HepG2 (cell line): ENCODE data around the gene PRR19. TPM values are rescaled to one million over a fixed set of nuclear protein-coding genes. Genes with fewer than 3 reads are reported as not detected.
A peak's percentile ranks its signal among the peaks of the same experiment; 100 is the strongest.

ENCODE experiments used
- ELF3 ChIP-seq: IDR thresholded peaks from 2 replicates; pipeline ENCODE4 v1.6.1; 2016; ENCODE audit warnings: missing genetic modification reagents, missing compliant biosample characterization
- NONO ChIP-seq, 2 experiments: fragments of 450-650 bp in 1 of 2; sonication (generic) in 1 of 2; formaldehyde crosslinking in 1 of 2; IDR thresholded peaks in 1 of 2; conservative IDR thresholded peaks in 1 of 2; 2 replicates each; pipeline versions ENCODE4 v1.6.1 to v1.8.0; 2017 to 2022; ENCODE audit warnings: mild to moderate bottlenecking in 1 of 2, missing genetic modification reagents in 1 of 2, moderate library complexity in 1 of 2
- NR2C2 ChIP-seq: sonication (generic); formaldehyde crosslinking; IDR thresholded peaks from 2 replicates; pipeline ENCODE4 v1.4.0; 2020; ENCODE audit warnings: missing genetic modification reagents, mild to moderate bottlenecking, moderate library complexity, borderline replicate concordance
- NR2F1 ChIP-seq, 2 experiments: fragments of 450-650 bp in 1 of 2; formaldehyde crosslinking in 1 of 2; IDR thresholded peaks; 2 replicates each; pipeline versions ENCODE4 v1.5.0 to v1.6.1; 2016 to 2020; ENCODE audit warnings: mild to moderate bottlenecking in 1 of 2, missing compliant biosample characterization in 1 of 2, missing genetic modification reagents in 1 of 2, moderate library complexity in 1 of 2
- NR3C1 ChIP-seq: sonication (generic); formaldehyde crosslinking; IDR thresholded peaks from 2 replicates; pipeline ENCODE4 v1.4.0; 2020; ENCODE audit warnings: missing genetic modification reagents
- SNAPC2 ChIP-seq: sonication (generic); formaldehyde crosslinking; IDR thresholded peaks from 2 replicates; pipeline ENCODE4 v1.8.1; 2022; ENCODE audit warnings: mild to moderate bottlenecking, missing genetic modification reagents
- SRY ChIP-seq: sonication (generic); formaldehyde crosslinking; IDR thresholded peaks from 2 replicates; pipeline ENCODE4 v1.8.0; 2022; ENCODE audit warnings: mild to moderate bottlenecking, missing genetic modification reagents
- ZBTB7B ChIP-seq: sonication (generic); formaldehyde crosslinking; IDR thresholded peaks from 2 replicates; pipeline ENCODE4 v1.4.0; 2020; ENCODE audit warnings: missing genetic modification reagents
- ZFX ChIP-seq: sonication (generic); formaldehyde crosslinking; IDR thresholded peaks from 2 replicates; pipeline ENCODE4 v1.4.0; 2020; ENCODE audit warnings: mild to moderate bottlenecking, low read depth, missing genetic modification reagents, moderate library complexity
- ZNF143 ChIP-seq: sonication (generic); formaldehyde crosslinking; IDR thresholded peaks from 2 replicates; pipeline ENCODE4 v1.4.0; 2020; ENCODE audit warnings: missing genetic modification reagents
- ZNF230 ChIP-seq: sonication (generic); formaldehyde crosslinking; IDR thresholded peaks from 2 replicates; pipeline ENCODE4 v1.4.0; 2020; ENCODE audit warnings: mild to moderate bottlenecking, missing genetic modification reagents
- ZNF460 ChIP-seq: sonication (generic); formaldehyde crosslinking; IDR thresholded peaks from 2 replicates; pipeline ENCODE4 v1.5.1; 2020; ENCODE audit warnings: missing genetic modification reagents, mild to moderate bottlenecking, borderline replicate concordance
- ZNF546 ChIP-seq: sonication (generic); formaldehyde crosslinking; conservative IDR thresholded peaks from 2 replicates; pipeline ENCODE4 v1.8.1; 2023; ENCODE audit warnings: mild to moderate bottlenecking, missing genetic modification reagents
- ZNF670 ChIP-seq: sonication (generic); formaldehyde crosslinking; IDR thresholded peaks from 2 replicates; pipeline ENCODE4 v1.8.0; 2022; ENCODE audit warnings: mild to moderate bottlenecking, missing genetic modification reagents, borderline replicate concordance
- polyA plus RNA-seq, 8 experiments: library from polyadenylated mRNA; depleted of rRNA in 3 of 8; stranded (reverse) in 7 of 8; unstranded in 1 of 8; fragments of >200 nt; fragmentation: Illumina TruSeq in 4 of 8; extraction: Trizol in 4 of 8; gene quantifications; 2 replicates each; pipeline versions ENCODE4 v1.2.1 to v1.2.3, GENCODE V29; 2011 to 2016; ENCODE audit warnings: low read depth in 4 of 8, missing spikeins in 1 of 8, mixed read lengths in 1 of 8; ENCODE audit not compliant: insufficient read depth in 1 of 8
- total RNA-seq, 5 experiments: library from RNA; depleted of rRNA; stranded (reverse); fragments of >200 nt; fragmentation: Illumina TruSeq; extraction: Trizol; gene quantifications; 2 replicates each; pipeline ENCODE4 v1.2.3, GENCODE V29; 2016; ENCODE audit warnings: low read depth in 1 of 5
- TF ChIP-seq, protein P1 (sequence below): sonication (generic); formaldehyde crosslinking; IDR thresholded peaks from 2 replicates; pipeline ENCODE4 v1.8.0; 2022; ENCODE audit warnings: missing genetic modification reagents, mild to moderate bottlenecking, moderate library complexity, borderline replicate concordance
- TF ChIP-seq, protein P2 (sequence below): sonication (generic); formaldehyde crosslinking; IDR thresholded peaks from 2 replicates; pipeline ENCODE4 v1.4.0; 2020; ENCODE audit warnings: low read depth, missing genetic modification reagents
- TF ChIP-seq, protein P3 (sequence below): IDR thresholded peaks from 2 replicates; pipeline ENCODE4 v1.6.1; 2016; ENCODE audit warnings: missing compliant biosample characterization, missing genetic modification reagents, borderline replicate concordance
- TF ChIP-seq, protein P4 (sequence below): sonication (generic); formaldehyde crosslinking; IDR thresholded peaks from 2 replicates; pipeline ENCODE4 v1.4.0; 2020; ENCODE audit warnings: missing genetic modification reagents

PRR19 gene
- total and polyA plus RNA-seq, 2 of the 13 experiments (the other 11 are each of a cell fraction or from before 2014, with no cell fraction given) = 0.21 to 0.33 TPM

DNA sequence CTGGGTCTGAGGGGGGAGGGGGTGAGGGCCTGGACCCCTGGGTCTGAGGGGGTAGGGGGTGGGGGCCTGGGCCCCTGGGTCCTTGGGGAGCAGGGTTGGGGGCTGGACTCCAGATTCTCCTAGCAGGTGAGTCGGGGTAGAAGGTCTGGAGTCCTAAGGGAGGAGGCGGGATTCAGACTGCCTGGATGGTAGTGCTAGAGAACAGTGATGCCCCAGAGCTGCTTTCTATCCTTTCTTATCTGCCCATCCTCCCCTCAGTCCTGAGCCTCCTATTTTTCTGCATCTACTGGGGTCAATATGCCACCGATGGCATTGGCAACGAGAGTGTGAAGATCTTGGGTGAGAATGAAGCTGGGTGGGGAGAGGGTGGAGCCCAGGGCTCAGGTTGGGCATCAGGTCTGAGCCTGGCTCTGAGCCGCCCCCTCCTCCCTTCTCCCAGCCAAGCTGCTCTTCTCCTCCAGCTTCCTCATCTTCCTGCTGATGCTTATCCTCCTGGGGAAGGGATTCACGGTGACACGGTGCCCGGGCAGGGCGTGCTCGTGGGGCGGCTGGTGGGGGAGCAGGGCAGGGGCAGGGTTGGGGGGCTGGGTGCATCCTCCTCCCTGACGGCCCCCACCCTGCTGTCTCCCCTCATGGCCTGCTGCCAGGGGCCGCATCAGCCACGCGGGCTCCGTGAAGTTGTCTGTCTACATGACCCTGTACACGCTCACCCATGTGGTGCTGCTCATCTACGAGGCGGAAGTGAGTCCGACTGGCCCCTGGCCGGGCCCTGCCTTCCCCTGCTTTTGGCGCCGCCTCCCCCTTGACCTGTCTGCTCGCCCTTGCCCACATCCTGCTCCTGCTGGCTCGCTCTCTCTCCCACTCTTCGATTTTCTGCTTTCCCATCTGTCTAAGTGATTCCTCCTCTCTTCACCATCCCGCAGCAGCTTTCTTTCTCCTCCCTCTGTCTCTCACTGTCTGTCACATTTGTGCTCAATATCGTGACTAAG, 14.6 kb downstream of the PRR19 start (continued):
- TF ChIP-seq, protein P1, sequence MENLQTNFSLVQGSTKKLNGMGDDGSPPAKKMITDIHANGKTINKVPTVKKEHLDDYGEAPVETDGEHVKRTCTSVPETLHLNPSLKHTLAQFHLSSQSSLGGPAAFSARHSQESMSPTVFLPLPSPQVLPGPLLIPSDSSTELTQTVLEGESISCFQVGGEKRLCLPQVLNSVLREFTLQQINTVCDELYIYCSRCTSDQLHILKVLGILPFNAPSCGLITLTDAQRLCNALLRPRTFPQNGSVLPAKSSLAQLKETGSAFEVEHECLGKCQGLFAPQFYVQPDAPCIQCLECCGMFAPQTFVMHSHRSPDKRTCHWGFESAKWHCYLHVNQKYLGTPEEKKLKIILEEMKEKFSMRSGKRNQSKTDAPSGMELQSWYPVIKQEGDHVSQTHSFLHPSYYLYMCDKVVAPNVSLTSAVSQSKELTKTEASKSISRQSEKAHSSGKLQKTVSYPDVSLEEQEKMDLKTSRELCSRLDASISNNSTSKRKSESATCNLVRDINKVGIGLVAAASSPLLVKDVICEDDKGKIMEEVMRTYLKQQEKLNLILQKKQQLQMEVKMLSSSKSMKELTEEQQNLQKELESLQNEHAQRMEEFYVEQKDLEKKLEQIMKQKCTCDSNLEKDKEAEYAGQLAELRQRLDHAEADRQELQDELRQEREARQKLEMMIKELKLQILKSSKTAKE = peak; percentile 79
- TF ChIP-seq ELF3 (CRISPR knock-in tag) (peak; percentile 88), NONO (IDR thresholded peaks at IDR 0.05) (no peak), NONO (CRISPR knock-in tag; conservative IDR thresholded peaks at IDR 0.05) (no peak), ZNF670 (CRISPR knock-in tag) (no peak), NR3C1 (CRISPR knock-in tag) (no peak), ZNF546 (CRISPR knock-in tag) (no peak), NR2F1 (CRISPR knock-in tag; IDR thresholded peaks at IDR 0.05) (0 out of 4 replicates have a peak, but pooled peaks of 1 of the 2 experiments have one; percentile 23), ZNF230 (no peak), ZFX (CRISPR knock-in tag) (peak; percentile 60; the same call in 1 of the 2 replicates), NR2C2 (peak; percentile 38; the same call in 1 of the 2 replicates), ZNF460 (CRISPR knock-in tag) (no peak), SRY (CRISPR knock-in tag) (0 out of 2 replicates have a peak, but pooled peaks have one; percentile 34), SNAPC2 (CRISPR knock-in tag) (no peak), ZNF143 (CRISPR knock-in tag) (no peak), ZBTB7B (0 out of 2 replicates have a peak, but pooled peaks have one; percentile 34)
- TF ChIP-seq, protein P2, sequence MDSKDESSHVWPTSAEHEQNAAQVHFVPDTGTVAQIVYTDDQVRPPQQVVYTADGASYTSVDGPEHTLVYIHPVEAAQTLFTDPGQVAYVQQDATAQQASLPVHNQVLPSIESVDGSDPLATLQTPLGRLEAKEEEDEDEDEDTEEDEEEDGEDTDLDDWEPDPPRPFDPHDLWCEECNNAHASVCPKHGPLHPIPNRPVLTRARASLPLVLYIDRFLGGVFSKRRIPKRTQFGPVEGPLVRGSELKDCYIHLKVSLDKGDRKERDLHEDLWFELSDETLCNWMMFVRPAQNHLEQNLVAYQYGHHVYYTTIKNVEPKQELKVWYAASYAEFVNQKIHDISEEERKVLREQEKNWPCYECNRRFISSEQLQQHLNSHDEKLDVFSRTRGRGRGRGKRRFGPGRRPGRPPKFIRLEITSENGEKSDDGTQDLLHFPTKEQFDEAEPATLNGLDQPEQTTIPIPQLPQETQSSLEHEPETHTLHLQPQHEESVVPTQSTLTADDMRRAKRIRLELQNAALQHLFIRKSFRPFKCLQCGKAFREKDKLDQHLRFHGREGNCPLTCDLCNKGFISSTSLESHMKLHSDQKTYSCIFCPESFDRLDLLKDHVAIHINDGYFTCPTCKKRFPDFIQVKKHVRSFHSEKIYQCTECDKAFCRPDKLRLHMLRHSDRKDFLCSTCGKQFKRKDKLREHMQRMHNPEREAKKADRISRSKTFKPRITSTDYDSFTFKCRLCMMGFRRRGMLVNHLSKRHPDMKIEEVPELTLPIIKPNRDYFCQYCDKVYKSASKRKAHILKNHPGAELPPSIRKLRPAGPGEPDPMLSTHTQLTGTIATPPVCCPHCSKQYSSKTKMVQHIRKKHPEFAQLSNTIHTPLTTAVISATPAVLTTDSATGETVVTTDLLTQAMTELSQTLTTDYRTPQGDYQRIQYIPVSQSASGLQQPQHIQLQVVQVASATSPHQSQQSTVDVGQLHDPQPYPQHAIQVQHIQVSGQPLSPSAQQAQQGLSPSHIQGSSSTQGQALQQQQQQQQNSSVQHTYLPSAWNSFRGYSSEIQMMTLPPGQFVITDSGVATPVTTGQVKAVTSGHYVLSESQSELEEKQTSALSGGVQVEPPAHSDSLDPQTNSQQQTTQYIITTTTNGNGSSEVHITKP (CRISPR knock-in tag) = peak; percentile 59; the same call in 1 of the 2 replicates
- TF ChIP-seq, protein P3, sequence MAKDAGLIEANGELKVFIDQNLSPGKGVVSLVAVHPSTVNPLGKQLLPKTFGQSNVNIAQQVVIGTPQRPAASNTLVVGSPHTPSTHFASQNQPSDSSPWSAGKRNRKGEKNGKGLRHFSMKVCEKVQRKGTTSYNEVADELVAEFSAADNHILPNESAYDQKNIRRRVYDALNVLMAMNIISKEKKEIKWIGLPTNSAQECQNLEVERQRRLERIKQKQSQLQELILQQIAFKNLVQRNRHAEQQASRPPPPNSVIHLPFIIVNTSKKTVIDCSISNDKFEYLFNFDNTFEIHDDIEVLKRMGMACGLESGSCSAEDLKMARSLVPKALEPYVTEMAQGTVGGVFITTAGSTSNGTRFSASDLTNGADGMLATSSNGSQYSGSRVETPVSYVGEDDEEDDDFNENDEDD (CRISPR knock-in tag) = peak; percentile 44; the same call in 1 of the 2 replicates
- TF ChIP-seq, protein P4, sequence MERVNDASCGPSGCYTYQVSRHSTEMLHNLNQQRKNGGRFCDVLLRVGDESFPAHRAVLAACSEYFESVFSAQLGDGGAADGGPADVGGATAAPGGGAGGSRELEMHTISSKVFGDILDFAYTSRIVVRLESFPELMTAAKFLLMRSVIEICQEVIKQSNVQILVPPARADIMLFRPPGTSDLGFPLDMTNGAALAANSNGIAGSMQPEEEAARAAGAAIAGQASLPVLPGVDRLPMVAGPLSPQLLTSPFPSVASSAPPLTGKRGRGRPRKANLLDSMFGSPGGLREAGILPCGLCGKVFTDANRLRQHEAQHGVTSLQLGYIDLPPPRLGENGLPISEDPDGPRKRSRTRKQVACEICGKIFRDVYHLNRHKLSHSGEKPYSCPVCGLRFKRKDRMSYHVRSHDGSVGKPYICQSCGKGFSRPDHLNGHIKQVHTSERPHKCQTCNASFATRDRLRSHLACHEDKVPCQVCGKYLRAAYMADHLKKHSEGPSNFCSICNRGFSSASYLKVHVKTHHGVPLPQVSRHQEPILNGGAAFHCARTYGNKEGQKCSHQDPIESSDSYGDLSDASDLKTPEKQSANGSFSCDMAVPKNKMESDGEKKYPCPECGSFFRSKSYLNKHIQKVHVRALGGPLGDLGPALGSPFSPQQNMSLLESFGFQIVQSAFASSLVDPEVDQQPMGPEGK = 0 out of 2 replicates have a peak, but pooled peaks have one; percentile 27
